Small intestine (tissue), 7 donors: ENCODE data around the gene IQCE. TPM values are rescaled to one million over a fixed set of nuclear protein-coding genes. Genes with fewer than 3 reads are reported as not detected.

Source experiments
- DNase-seq, 2 donors: peaks; one replicate each; pipeline versions ENCODE4 v3.0.0 to v3.0.0-alpha.2; 2013
- FAIRE-seq: peaks from 2 replicates; lab custom pipeline; 2012; peaks lifted over from hg19 to GRCh38; lab: Jason Lieb, UNC
- H3K27ac ChIP-seq, 3 donors: one replicate each; pipeline ENCODE4 v1.5.1; 2013; ENCODE audit warnings: low read length in 2 of 3, mild to moderate bottlenecking in 2 of 3, control low read depth in 1 of 3, inconsistent platforms in 1 of 3, low read depth in 1 of 3, moderate library complexity in 1 of 3
- H3K27me3 ChIP-seq, 3 donors: one replicate each; pipeline ENCODE4 v1.6.1; 2013; ENCODE audit warnings: low read length in 3 of 3, inconsistent platforms in 1 of 3; ENCODE audit not compliant: control insufficient read depth in 3 of 3, insufficient read depth in 3 of 3
- H3K36me3 ChIP-seq, 3 donors: one replicate each; pipeline ENCODE4 v1.6.1; 2013; ENCODE audit warnings: low read length in 3 of 3, inconsistent platforms in 1 of 3, low read depth in 1 of 3, mild to moderate bottlenecking in 1 of 3, moderate library complexity in 1 of 3; ENCODE audit not compliant: control insufficient read depth in 3 of 3, insufficient read depth in 2 of 3
- H3K4me1 ChIP-seq, 3 donors: one replicate each; pipeline ENCODE4 v1.6.1; 2013; ENCODE audit warnings: low read length in 2 of 3, inconsistent platforms in 1 of 3, low read depth in 1 of 3, mild to moderate bottlenecking in 1 of 3, moderate library complexity in 1 of 3; ENCODE audit not compliant: control insufficient read depth in 3 of 3, insufficient read depth in 2 of 3
- H3K4me3 ChIP-seq, 3 donors: one replicate each; pipeline ENCODE4 v1.5.1; 2013; ENCODE audit warnings: low read length in 3 of 3, control low read depth in 1 of 3, inconsistent platforms in 1 of 3, low read depth in 1 of 3, mild to moderate bottlenecking in 1 of 3, moderate library complexity in 1 of 3
- H3K9me3 ChIP-seq, 2 donors: one replicate each; pipeline ENCODE4 v1.6.1; 2013; ENCODE audit warnings: low read depth in 1 of 2, low read length in 1 of 2; ENCODE audit not compliant: control insufficient read depth in 2 of 2, insufficient read depth in 1 of 2
- WGBS, 3 donors: extraction: QIAGEN DNeasy Blood & Tissue Kit; methylation state at CpG; one replicate each; pipeline ENCODE4 v1.1.7; 2013; 5-methylcytosine and 5-hydroxymethylcytosine counted together
- polyA plus RNA-seq, 4 donors: library from polyadenylated mRNA; stranded (reverse) in 3 of 4; unstranded in 1 of 4; fragments of 200-250 nt in 3 of 4; fragments of 120-200 nt in 1 of 4; gene quantifications; one replicate each; pipeline versions ENCODE4 v1.2.1 to v1.2.3, GENCODE V29; 2013
- donor health status: healthy with polysubstance abuse.
- donor health status: control.
- donor health status: control.
- donor health status: Bipolar disorder and iron deficiency.
- donor health status: healthy.

The IQCE gene
- polyA plus RNA-seq, 4 donors, result 10.4 to 20.8 (median 15.5) TPM

GRCh38 chr7:2566348-2566889, 7.6 kb downstream of the IQCE start:
- Histone ChIP-seq H3K4me3 (no peak overlapping the region), H3K27ac (no peak overlapping the region), H3K9me3 (no peaks in the 10 kb centered on the region), H3K4me1 (peaks cover 0 to 20% (median 0%) of the 10 kb centered on the region in 3 donors), H3K27me3 (no peaks in the 10 kb centered on the region), H3K36me3 (peaks cover 0 to 43% (median 0%) of the 10 kb centered on the region in 3 donors)
- FAIRE-seq (no peak), DNase-seq (no peak)
- WGBS, 3 donors, result 72 to 77% (median 76%) methylated on average over 8 of the region's 8 CpGs

- WGBS, 3 donors, result 62 to 74% (median 65%) methylated on average over 28 of the region's 28 CpGs
- DNase-seq (peak; percentile 37 to 54), FAIRE-seq (no peak)
- H3K4me1 ChIP-seq, result peaks cover 0 to 24% (median 0%) of the 10 kb centered on the region in 3 donors
- no peaks in the 10 kb centered on the region for H3K27me3 ChIP-seq
- H3K9me3 ChIP-seq, result no peaks in the 10 kb centered on the region
- no peak overlapping the region for H3K27ac ChIP-seq
- H3K36me3 ChIP-seq, result peaks cover 0 to 46% (median 0%) of the 10 kb centered on the region in 3 donors
- no peak overlapping the region for H3K4me3 ChIP-seq
Observed at GRCh38 chr7:2566890-2567678, 8.3 kb downstream of the IQCE start.

- H3K4me1 ChIP-seq, result peaks cover 0 to 31% (median 2%) of the 10 kb centered on the region in 3 donors
- no peaks in the 10 kb centered on the region for H3K27me3 ChIP-seq
- peaks cover 0 to 50% (median 0%) of the 10 kb centered on the region in 3 donors for H3K36me3 ChIP-seq
- FAIRE-seq (no peak), DNase-seq (peak; percentile 27 to 48)
- no peaks in the 10 kb centered on the region for H3K9me3 ChIP-seq
- H3K27ac ChIP-seq, result no peak overlapping the region
- H3K4me3 ChIP-seq, result no peak overlapping the region
- 39 to 57% (median 45%) methylated on average over 16 of the region's 16 CpGs for WGBS, 3 donors
Observed at GRCh38 chr7:2567679-2568278, 9.0 kb downstream of the IQCE start.

GRCh38 chr7:2568521-2569223, 9.9 kb downstream of the IQCE start:
- no peak for FAIRE-seq
- no peak overlapping the region for H3K4me3 ChIP-seq
- 95 to 96% (median 95%) methylated on average over 24 of the region's 24 CpGs for WGBS, 3 donors
- no peak for DNase-seq
- H3K36me3 ChIP-seq, result peaks cover 0 to 50% (median 2%) of the 10 kb centered on the region in 3 donors
- no peak overlapping the region for H3K27ac ChIP-seq
- H3K9me3 ChIP-seq, result no peaks in the 10 kb centered on the region
- H3K27me3 ChIP-seq, result no peaks in the 10 kb centered on the region
- peaks cover 0 to 37% (median 2%) of the 10 kb centered on the region in 3 donors for H3K4me1 ChIP-seq

- Histone ChIP-seq H3K27ac (no peak overlapping the region), H3K36me3 (peaks cover 0 to 57% (median 2%) of the 10 kb centered on the region in 3 donors), H3K9me3 (no peaks in the 10 kb centered on the region), H3K27me3 (no peaks in the 10 kb centered on the region), H3K4me3 (no peak overlapping the region), H3K4me1 (peaks cover 0 to 38% (median 2%) of the 10 kb centered on the region in 3 donors)
- 96 to 99% (median 97%) methylated on average over 14 of the region's 14 CpGs for WGBS, 3 donors
- no peak for FAIRE-seq
- DNase-seq, result no peak
Observed at GRCh38 chr7:2569421-2569820, 10.6 kb downstream of the IQCE start.

GRCh38 chr7:2570021-2570420, 11.2 kb downstream of the IQCE start:
- peaks cover 0 to 59% (median 6%) of the 10 kb centered on the region in 3 donors for H3K36me3 ChIP-seq
- peaks cover 0 to 34% (median 2%) of the 10 kb centered on the region in 3 donors for H3K4me1 ChIP-seq
- H3K9me3 ChIP-seq, result no peaks in the 10 kb centered on the region
- FAIRE-seq (no peak), DNase-seq (no peak)
- 83 to 93% (median 89%) methylated on average over 16 of the region's 16 CpGs for WGBS, 3 donors
- H3K4me3 ChIP-seq, result no peak overlapping the region
- H3K27me3 ChIP-seq, result no peaks in the 10 kb centered on the region
- no peak overlapping the region for H3K27ac ChIP-seq

- peaks cover 0 to 73% (median 6%) of the 10 kb centered on the region in 3 donors for H3K36me3 ChIP-seq
- peaks cover 0 to 27% (median 2%) of the 10 kb centered on the region in 3 donors for H3K4me1 ChIP-seq
- 63 to 78% (median 76%) methylated on average over 15 of the region's 15 CpGs for WGBS, 3 donors
- no peaks in the 10 kb centered on the region for H3K27me3 ChIP-seq
- H3K9me3 ChIP-seq, result no peaks in the 10 kb centered on the region
- no peak overlapping the region for H3K4me3 ChIP-seq
- peak overlapping the region; percentile 28 to 49 (median 28) for H3K27ac ChIP-seq
- DNase-seq, result peak in 1 of 2 donors; percentile 28
- no peak for FAIRE-seq
Observed at GRCh38 chr7:2571409-2571808, 12.6 kb downstream of the IQCE start.
